ENCODE data around the gene WNT6.

The WNT6 gene

DNA sequence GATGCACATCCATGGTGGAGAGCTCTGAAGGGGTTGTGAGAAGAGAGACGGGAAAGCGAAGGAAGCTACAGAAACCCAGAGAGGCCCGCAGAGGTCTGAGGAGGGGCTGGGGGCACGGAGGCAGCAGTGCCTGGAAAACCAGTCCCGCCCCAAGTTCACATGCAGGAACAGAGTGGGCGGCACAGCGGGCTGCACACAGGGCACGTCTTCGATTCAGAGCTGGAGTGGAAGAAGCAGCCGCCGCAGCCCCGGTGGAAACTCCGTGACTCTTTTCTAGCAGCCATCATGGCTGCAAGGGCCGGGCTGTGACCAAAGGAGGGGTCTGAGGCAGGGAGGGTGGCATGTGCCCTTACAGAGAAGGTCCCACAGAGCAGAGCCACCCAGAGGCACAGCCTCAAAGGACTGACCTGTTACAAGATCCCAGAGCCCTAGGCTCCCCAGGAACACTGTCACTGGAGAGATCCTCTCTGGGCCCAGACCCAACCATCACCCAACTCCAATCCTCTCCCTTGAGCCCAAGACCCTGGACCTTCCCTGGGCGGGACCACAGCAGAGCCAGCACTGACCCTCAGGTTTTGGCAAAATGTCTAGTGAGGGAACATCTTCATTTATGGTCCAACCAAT lies 38.7 kb upstream of the WNT6 start:
- no peaks in the 10 kb centered on the region for H3K9me3 ChIP-seq (ENCODE audit: control insufficient read depth in 1 of 2, low read length in 2 of 2)
- no peak overlapping the region for H3K27ac ChIP-seq (ENCODE audit: low read length)
- no peaks in the 10 kb centered on the region for H3K27me3 ChIP-seq (ENCODE audit: low read depth, low read length)
- peaks cover 0 to 24% of the 10 kb centered on the region in 2 donors for H3K36me3 ChIP-seq (ENCODE audit: control insufficient read depth in 1 of 2, insufficient read depth in 2 of 2, low read length in 2 of 2)
- no peaks in the 10 kb centered on the region for H3K4me1 ChIP-seq (ENCODE audit: control insufficient read depth in 1 of 2, insufficient read depth in 2 of 2, low read length in 2 of 2)
- no peak overlapping the region for H3K4me3 ChIP-seq (ENCODE audit: low read depth in 1 of 2, low read length in 2 of 2)

DNA sequence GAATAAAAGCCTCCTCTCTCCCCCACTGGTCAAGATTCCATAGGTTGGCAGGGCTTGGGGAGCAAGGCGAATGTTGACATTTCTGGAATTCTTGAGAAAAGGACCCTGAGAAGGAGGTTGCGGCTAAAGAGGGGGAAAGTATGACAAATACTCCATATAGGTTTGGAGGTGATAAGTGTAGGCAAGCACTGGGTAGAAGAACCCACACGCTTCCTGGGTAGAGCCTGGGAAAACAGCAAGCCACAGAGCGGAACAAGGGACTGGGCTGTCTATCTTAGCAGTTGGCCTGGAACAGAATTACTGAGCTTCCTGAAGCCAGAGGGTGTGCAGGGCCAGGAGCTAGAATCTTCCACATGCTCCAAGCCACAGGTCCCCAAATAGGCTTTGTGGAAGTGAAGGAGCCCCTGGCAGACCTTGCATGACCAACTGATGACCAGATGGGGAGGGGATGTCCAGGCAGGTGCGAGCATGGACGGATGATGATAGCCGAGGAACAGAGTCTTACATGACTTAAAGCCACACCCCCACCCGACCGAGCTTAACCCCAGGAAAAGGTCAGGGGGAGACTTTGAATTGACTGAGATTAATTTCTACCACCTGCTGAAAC lies 37.9 kb upstream of the WNT6 start:
- Histone ChIP-seq H3K9me3 (ENCODE audit: control insufficient read depth in 1 of 2, low read length in 2 of 2) (no peaks in the 10 kb centered on the region), H3K27ac (ENCODE audit: low read length) (no peak overlapping the region), H3K27me3 (ENCODE audit: low read depth, low read length) (no peaks in the 10 kb centered on the region), H3K36me3 (ENCODE audit: control insufficient read depth in 1 of 2, insufficient read depth in 2 of 2, low read length in 2 of 2) (peaks cover 0 to 17% of the 10 kb centered on the region in 2 donors), H3K4me1 (ENCODE audit: control insufficient read depth in 1 of 2, insufficient read depth in 2 of 2, low read length in 2 of 2) (no peaks in the 10 kb centered on the region), H3K4me3 (ENCODE audit: low read depth in 1 of 2, low read length in 2 of 2) (no peak overlapping the region)

DNA sequence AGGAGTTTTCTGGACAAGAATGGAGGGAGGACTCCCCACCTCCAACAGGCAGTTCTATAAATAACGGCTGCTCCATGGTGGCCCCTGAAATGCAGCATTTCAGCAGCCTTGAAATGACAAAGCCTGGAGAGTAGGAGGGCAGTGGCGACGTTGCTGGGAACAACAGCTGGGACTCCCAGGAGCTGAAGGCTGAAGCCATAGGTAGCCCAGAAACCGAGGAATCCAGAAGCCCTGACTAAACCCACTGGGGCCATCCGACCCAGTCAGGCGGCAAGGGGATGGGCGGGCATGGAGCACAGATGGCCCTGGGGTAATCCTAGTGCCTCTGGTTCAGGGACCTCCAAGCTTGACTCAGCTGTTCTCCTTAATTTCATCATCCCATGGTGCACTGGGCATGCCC lies 37.0 kb upstream of the WNT6 start:
- no peak overlapping the region for H3K4me3 ChIP-seq (ENCODE audit: low read depth in 1 of 2, low read length in 2 of 2)
- H3K27ac ChIP-seq (ENCODE audit: low read length), result no peak overlapping the region
- no peaks in the 10 kb centered on the region for H3K4me1 ChIP-seq (ENCODE audit: control insufficient read depth in 1 of 2, insufficient read depth in 2 of 2, low read length in 2 of 2)
- no peaks in the 10 kb centered on the region for H3K27me3 ChIP-seq (ENCODE audit: low read depth, low read length)
- H3K36me3 ChIP-seq (ENCODE audit: control insufficient read depth in 1 of 2, insufficient read depth in 2 of 2, low read length in 2 of 2), result peaks cover 0 to 16% of the 10 kb centered on the region in 2 donors
- no peaks in the 10 kb centered on the region for H3K9me3 ChIP-seq (ENCODE audit: control insufficient read depth in 1 of 2, low read length in 2 of 2)

DNA sequence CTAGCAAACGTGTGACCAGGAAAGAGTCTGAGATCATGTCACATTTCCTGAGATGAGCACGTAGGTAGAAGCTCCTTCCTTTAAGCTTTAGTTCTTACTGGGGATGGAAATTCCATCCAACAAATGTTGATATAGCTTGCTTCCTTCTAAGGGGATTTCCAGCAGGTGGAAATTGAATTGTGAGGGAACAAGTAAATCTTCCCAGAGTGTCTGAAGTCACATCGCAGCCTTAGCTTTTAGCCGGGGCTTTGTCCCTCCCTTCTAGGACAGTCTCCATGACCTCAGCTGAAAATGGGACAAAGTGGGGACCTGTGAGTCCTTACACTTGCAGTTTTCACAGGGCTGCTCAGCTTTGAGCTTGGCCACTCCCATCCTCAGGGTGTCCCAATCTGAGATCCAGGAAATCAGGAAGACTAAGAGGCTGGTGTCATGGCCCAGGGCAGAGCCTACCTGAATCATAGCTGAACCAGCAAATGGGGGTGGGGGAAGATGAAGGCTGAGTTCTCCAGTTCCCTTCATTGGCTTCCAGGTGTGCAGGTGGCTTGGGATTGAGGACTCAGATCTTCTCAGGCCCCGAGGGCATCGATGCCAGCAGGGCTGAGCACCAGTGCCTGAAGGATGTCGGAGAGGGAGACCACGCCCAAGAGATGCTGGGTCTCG lies 36.3 kb upstream of the WNT6 start:
- H3K27me3 ChIP-seq (ENCODE audit: low read depth, low read length), result no peaks in the 10 kb centered on the region
- no peaks in the 10 kb centered on the region for H3K9me3 ChIP-seq (ENCODE audit: control insufficient read depth in 1 of 2, low read length in 2 of 2)
- peaks cover 0 to 15% of the 10 kb centered on the region in 2 donors for H3K36me3 ChIP-seq (ENCODE audit: control insufficient read depth in 1 of 2, insufficient read depth in 2 of 2, low read length in 2 of 2)
- H3K4me1 ChIP-seq (ENCODE audit: control insufficient read depth in 1 of 2, insufficient read depth in 2 of 2, low read length in 2 of 2), result no peaks in the 10 kb centered on the region
- no peak overlapping the region for H3K27ac ChIP-seq (ENCODE audit: low read length)
- no peak overlapping the region for H3K4me3 ChIP-seq (ENCODE audit: low read depth in 1 of 2, low read length in 2 of 2)

DNA sequence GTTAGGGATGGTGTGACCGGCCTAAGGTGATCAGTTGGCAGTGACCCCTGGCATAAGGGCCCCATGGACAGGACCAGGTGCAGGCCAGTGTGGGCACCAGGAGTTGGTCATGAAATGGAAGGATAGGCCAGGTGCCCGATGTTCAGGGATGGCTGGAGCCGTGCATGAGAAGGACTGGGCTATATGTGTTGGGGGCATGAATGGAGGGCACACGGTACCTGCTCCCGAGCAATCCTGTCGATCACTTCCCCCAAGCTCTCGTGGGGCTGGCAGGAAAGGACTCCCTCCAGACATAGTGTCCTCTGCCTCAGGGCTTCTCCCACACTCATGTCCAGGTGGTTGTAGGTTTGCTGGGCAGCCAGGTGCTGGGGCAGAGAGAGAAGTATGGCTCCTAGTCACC lies 35.6 kb upstream of the WNT6 start:
- no peaks in the 10 kb centered on the region for H3K27me3 ChIP-seq (ENCODE audit: low read depth, low read length)
- no peaks in the 10 kb centered on the region for H3K4me1 ChIP-seq (ENCODE audit: control insufficient read depth in 1 of 2, insufficient read depth in 2 of 2, low read length in 2 of 2)
- H3K27ac ChIP-seq (ENCODE audit: low read length), result no peak overlapping the region
- H3K9me3 ChIP-seq (ENCODE audit: control insufficient read depth in 1 of 2, low read length in 2 of 2), result no peaks in the 10 kb centered on the region
- peaks cover 0 to 8% of the 10 kb centered on the region in 2 donors for H3K36me3 ChIP-seq (ENCODE audit: control insufficient read depth in 1 of 2, insufficient read depth in 2 of 2, low read length in 2 of 2)
- H3K4me3 ChIP-seq (ENCODE audit: low read depth in 1 of 2, low read length in 2 of 2), result no peak overlapping the region

DNA sequence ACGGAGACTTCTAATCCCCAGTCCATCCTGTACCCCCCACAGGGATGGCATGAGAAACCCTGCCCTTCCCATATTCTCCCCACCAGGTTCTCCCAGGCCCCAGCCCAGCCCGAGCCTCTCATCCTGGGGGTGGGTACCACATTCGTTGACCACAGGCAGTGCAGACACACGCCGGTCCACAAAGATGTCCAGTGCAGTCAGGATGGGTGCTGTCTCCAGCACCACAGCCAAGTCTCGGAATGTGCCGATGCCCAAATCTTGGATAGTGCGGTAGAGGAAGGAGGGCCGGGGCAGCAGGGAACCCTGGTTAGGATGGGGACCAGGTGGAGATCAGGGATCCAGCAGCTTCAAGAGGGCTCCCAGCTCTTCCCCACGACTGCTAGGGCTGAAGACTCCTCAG lies 32.8 kb upstream of the WNT6 start:
- no peak overlapping the region for H3K4me3 ChIP-seq (ENCODE audit: low read depth in 1 of 2, low read length in 2 of 2)
- no peak overlapping the region for H3K27ac ChIP-seq (ENCODE audit: low read length)
- H3K4me1 ChIP-seq (ENCODE audit: control insufficient read depth in 1 of 2, insufficient read depth in 2 of 2, low read length in 2 of 2), result peaks cover 0 to 3% of the 10 kb centered on the region in 2 donors
- H3K9me3 ChIP-seq (ENCODE audit: control insufficient read depth in 1 of 2, low read length in 2 of 2), result no peaks in the 10 kb centered on the region
- no peaks in the 10 kb centered on the region for H3K36me3 ChIP-seq (ENCODE audit: control insufficient read depth in 1 of 2, insufficient read depth in 2 of 2, low read length in 2 of 2)
- H3K27me3 ChIP-seq (ENCODE audit: low read depth, low read length), result no peaks in the 10 kb centered on the region

DNA sequence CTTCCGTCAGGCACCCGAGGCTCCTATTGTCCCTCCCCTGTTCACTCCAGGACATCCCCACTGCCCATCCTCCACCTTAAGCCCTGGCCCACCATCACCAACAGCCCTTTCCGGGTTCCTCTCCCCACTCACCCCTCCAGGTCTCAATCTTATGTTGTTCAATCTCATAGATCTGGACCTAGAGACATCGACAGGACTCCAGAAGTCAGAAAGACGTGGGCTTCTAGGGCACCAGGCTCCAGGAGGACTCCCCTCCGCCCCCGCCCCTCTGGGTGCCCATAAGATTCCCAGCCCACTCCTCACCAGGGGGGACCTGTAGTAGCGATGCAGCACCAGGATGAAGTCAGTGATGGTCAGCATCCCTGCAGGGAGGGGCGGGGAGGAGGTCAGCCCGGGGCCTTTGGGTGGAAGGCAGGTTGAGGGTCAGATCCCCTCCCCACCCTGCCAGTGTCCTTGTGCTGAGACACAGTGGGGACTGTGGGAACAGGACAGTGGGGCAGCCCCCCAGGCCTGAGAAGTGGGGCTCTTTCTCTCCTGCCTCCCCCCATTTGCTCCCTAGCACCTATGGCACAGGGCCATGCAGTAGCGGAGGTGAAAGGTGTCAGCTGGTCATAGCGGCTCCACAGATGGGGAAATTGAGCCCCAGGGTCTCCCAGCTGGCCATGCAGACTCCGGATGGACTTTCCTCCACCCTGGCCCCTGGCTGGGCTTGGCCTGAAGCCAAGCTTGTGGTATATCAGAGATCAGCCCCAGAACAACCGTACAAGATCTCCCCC lies 31.7 kb upstream of the WNT6 start:
- Histone ChIP-seq H3K4me3 (ENCODE audit: low read depth in 1 of 2, low read length in 2 of 2) (no peak overlapping the region), H3K27me3 (ENCODE audit: low read depth, low read length) (no peaks in the 10 kb centered on the region), H3K9me3 (ENCODE audit: control insufficient read depth in 1 of 2, low read length in 2 of 2) (no peaks in the 10 kb centered on the region), H3K36me3 (ENCODE audit: control insufficient read depth in 1 of 2, insufficient read depth in 2 of 2, low read length in 2 of 2) (no peaks in the 10 kb centered on the region), H3K4me1 (ENCODE audit: control insufficient read depth in 1 of 2, insufficient read depth in 2 of 2, low read length in 2 of 2) (peaks cover 0 to 11% of the 10 kb centered on the region in 2 donors), H3K27ac (ENCODE audit: low read length) (no peak overlapping the region)

DNA sequence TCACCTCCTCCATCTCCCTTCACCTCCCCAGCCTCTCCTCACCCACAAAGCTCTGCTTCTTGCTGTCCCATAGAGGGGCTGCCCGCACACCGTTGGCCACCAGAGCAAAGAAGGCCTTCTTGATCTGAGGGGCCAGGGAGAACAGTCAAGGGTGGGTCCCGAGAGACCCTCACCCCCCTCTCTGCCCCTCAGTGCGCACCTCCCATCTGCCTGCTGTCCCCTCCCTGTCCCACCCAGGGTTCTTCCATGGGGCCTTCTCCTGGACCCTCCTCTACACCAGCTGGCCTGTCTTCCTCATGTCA lies 31.2 kb upstream of the WNT6 start:
- Histone ChIP-seq H3K27me3 (ENCODE audit: low read depth, low read length) (no peaks in the 10 kb centered on the region), H3K4me3 (ENCODE audit: low read depth in 1 of 2, low read length in 2 of 2) (no peak overlapping the region), H3K36me3 (ENCODE audit: control insufficient read depth in 1 of 2, insufficient read depth in 2 of 2, low read length in 2 of 2) (no peaks in the 10 kb centered on the region), H3K9me3 (ENCODE audit: control insufficient read depth in 1 of 2, low read length in 2 of 2) (no peaks in the 10 kb centered on the region), H3K27ac (ENCODE audit: low read length) (no peak overlapping the region), H3K4me1 (ENCODE audit: control insufficient read depth in 1 of 2, insufficient read depth in 2 of 2, low read length in 2 of 2) (peaks cover 0 to 11% of the 10 kb centered on the region in 2 donors)

DNA sequence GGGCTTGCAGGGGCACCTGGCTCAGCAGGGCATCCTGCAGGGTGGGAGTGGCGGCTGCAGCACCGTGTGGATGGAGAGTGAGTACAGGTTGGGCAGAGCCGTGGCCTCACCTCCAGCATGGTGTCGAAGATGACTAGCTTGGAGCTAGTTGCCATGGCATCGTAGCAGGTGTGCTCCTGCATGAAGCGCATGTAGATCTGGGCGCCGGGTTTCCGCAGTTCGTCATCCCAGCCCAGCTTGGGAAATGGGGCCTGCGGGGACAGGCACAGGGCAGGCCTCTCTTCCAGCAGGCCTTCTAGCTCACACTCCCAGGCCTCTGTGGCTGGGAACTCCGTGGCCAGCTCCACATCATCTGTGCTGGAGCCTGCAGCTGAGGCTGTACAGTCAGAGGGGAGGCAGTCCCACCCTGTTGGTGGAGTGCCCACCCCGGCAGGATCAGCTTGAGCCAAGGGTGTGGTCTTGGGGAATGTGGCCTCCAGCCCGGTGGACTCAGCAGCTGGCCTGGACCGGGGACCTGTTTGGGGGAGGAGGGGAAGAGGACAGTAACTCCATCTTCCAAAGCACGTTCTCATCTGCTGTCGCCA lies 29.6 kb upstream of the WNT6 start:
- Histone ChIP-seq H3K4me1 (ENCODE audit: control insufficient read depth in 1 of 2, insufficient read depth in 2 of 2, low read length in 2 of 2) (peaks cover 0 to 11% of the 10 kb centered on the region in 2 donors), H3K27me3 (ENCODE audit: low read depth, low read length) (no peaks in the 10 kb centered on the region), H3K36me3 (ENCODE audit: control insufficient read depth in 1 of 2, insufficient read depth in 2 of 2, low read length in 2 of 2) (no peaks in the 10 kb centered on the region), H3K27ac (ENCODE audit: low read length) (no peak overlapping the region), H3K4me3 (ENCODE audit: low read depth in 1 of 2, low read length in 2 of 2) (no peak overlapping the region), H3K9me3 (ENCODE audit: control insufficient read depth in 1 of 2, low read length in 2 of 2) (no peaks in the 10 kb centered on the region)

DNA sequence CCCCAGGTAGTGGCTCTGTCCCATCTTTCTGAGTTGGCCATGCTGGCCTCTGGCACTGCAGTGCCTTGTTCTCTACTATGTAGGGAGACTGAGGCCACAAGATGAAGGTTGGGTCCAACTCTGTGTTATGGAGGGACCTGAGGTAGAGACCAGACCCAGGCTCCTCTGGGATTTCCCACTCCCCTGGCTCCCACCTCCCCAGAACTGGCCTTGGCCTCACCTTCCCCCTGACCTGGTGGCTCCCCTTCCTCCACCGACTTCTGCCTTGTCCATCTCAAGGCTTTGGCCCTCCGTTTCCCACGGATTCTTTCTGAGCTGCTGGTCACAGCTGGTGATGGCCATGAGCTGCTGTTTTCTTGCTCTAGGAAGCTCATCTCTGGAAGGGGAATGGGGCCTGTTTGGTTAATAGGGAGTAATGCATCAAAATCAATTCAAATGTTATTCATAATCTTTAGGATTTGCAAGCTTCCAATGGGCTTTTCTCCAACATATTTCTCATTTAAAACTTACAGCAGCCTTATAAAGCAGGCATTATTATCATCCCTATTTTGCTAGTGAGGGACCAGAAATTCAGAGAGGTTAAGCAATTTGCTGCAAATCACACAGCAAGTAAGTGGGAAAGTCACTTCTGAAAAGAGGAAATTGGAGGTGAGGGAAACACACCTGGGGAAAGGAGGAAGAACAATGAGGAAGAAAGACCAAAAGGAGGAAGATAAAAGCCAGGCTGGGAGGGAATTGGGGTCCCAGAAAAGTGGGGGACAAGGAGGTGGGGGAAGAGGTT lies 28.9 kb upstream of the WNT6 start:
- Histone ChIP-seq H3K27ac (ENCODE audit: low read length) (no peak overlapping the region), H3K27me3 (ENCODE audit: low read depth, low read length) (no peaks in the 10 kb centered on the region), H3K9me3 (ENCODE audit: control insufficient read depth in 1 of 2, low read length in 2 of 2) (no peaks in the 10 kb centered on the region), H3K4me1 (ENCODE audit: control insufficient read depth in 1 of 2, insufficient read depth in 2 of 2, low read length in 2 of 2) (peaks cover 0 to 11% of the 10 kb centered on the region in 2 donors), H3K4me3 (ENCODE audit: low read depth in 1 of 2, low read length in 2 of 2) (no peak overlapping the region), H3K36me3 (ENCODE audit: control insufficient read depth in 1 of 2, insufficient read depth in 2 of 2, low read length in 2 of 2) (no peaks in the 10 kb centered on the region)

Measured in muscle layer of duodenum (tissue), 2 donors.